HEK293 (cell line): ENCODE measurements around the gene CCDC28B.

ENCODE experiments used
- CTCF ChIA-PET: fragments of 350-600 bp; formaldehyde crosslinking; extraction: SDS; loops from one replicate; lab custom pipeline; 2021; ENCODE audit warnings: antibody characterized with exemption; lab: Yijun Ruan, JAX
- POLR2A ChIA-PET: fragments of 300-600 bp; formaldehyde crosslinking; extraction: SDS; loops from one replicate; lab custom pipeline; 2020; ENCODE audit warnings: antibody characterized with exemption, inconsistent platforms; lab: Yijun Ruan, JAX
- H3K27ac ChIP-seq: fragments of 200-500 bp; sonication (Bioruptor generic); 2 replicates; pipeline ENCODE4 v1.5.1; 2014; ENCODE audit warnings: low read depth, low read length, control low read depth, inconsistent platforms; ENCODE audit errors: extremely low read depth
- H3K36me3 ChIP-seq, 2 experiments: fragments of 200-500 bp in 1 of 2; sonication (Bioruptor generic) in 1 of 2; 1 replicate in 1 of 2; 2 replicates in 1 of 2; pipeline ENCODE4 v1.5.1; 2014 to 2017; ENCODE audit warnings: inconsistent platforms in 2 of 2, low read length in 2 of 2; ENCODE audit not compliant: control insufficient read depth in 2 of 2, insufficient read depth in 1 of 2
- H3K4me1 ChIP-seq: fragments of 200-500 bp; sonication (Bioruptor generic); 2 replicates; pipeline ENCODE4 v1.5.1; 2014; ENCODE audit warnings: mild to moderate bottlenecking, low read length, inconsistent platforms; ENCODE audit not compliant: control insufficient read depth, insufficient read depth
- H3K4me3 ChIP-seq: 2 replicates; pipeline ENCODE4 v1.5.1; 2011; ENCODE audit warnings: low read depth, mild to moderate bottlenecking, control low read depth, low read length, moderate library complexity
- H3K9me3 ChIP-seq: fragments of 200-500 bp; sonication (Bioruptor generic); 2 replicates; pipeline ENCODE4 v1.5.1; 2014; ENCODE audit warnings: low read depth, low read length, inconsistent platforms; ENCODE audit not compliant: control insufficient read depth, insufficient read depth
- HIC1 ChIP-seq: fragments of 450-650 bp; formaldehyde crosslinking; IDR thresholded peaks from 2 replicates; pipeline ENCODE4 v1.5.1; 2016; ENCODE audit warnings: missing biosample characterization, missing genetic modification characterization
- KLF1 ChIP-seq: fragments of 450-650 bp; formaldehyde crosslinking; IDR thresholded peaks from 2 replicates; pipeline ENCODE4 v1.5.1; 2016; ENCODE audit warnings: missing biosample characterization, missing genetic modification characterization
- PRDM2 ChIP-seq: fragments of 450-650 bp; formaldehyde crosslinking; IDR thresholded peaks from 2 replicates; pipeline ENCODE4 v1.5.1; 2016; ENCODE audit warnings: missing biosample characterization, missing genetic modification characterization, borderline replicate concordance
- TSHZ1 ChIP-seq: fragments of 450-650 bp; formaldehyde crosslinking; IDR thresholded peaks from 2 replicates; pipeline ENCODE4 v1.5.1; 2016; ENCODE audit warnings: missing biosample characterization, missing genetic modification characterization, borderline replicate concordance
- YY1 ChIP-seq: fragments of 450-650 bp; formaldehyde crosslinking; IDR thresholded peaks from 2 replicates; pipeline ENCODE4 v1.5.1; 2018; ENCODE audit warnings: missing biosample characterization, missing genetic modification characterization
- ZNF148 ChIP-seq: fragments of 450-650 bp; formaldehyde crosslinking; IDR thresholded peaks from 2 replicates; pipeline ENCODE4 v1.5.0; 2017; ENCODE audit warnings: missing biosample characterization, missing genetic modification characterization, borderline replicate concordance
- ZNF311 ChIP-seq: fragments of 450-650 bp; formaldehyde crosslinking; IDR thresholded peaks from 2 replicates; pipeline ENCODE4 v1.5.1; 2017; ENCODE audit warnings: missing biosample characterization, missing genetic modification characterization, borderline replicate concordance
- ZNF324 ChIP-seq: fragments of 450-650 bp; formaldehyde crosslinking; IDR thresholded peaks from 2 replicates; pipeline ENCODE4 v1.5.1; 2016; ENCODE audit warnings: missing biosample characterization, missing genetic modification characterization
- ZNF362 ChIP-seq: fragments of 450-650 bp; formaldehyde crosslinking; IDR thresholded peaks from 2 replicates; pipeline ENCODE4 v1.5.1; 2016; ENCODE audit warnings: missing biosample characterization, missing genetic modification characterization
- ZNF394 ChIP-seq: fragments of 450-650 bp; formaldehyde crosslinking; IDR thresholded peaks from 2 replicates; pipeline ENCODE4 v1.5.1; 2016; ENCODE audit warnings: missing biosample characterization, missing genetic modification characterization, mild to moderate bottlenecking, moderate library complexity, borderline replicate concordance
- ZNF621 ChIP-seq: fragments of 450-650 bp; formaldehyde crosslinking; IDR thresholded peaks from 2 replicates; pipeline ENCODE4 v1.5.1; 2017; ENCODE audit warnings: missing biosample characterization, missing genetic modification characterization
- ZNF701 ChIP-seq: fragments of 450-650 bp; formaldehyde crosslinking; IDR thresholded peaks from 2 replicates; pipeline ENCODE4 v1.5.1; 2016; ENCODE audit warnings: missing biosample characterization, missing genetic modification characterization
- ZXDB ChIP-seq: fragments of 450-650 bp; formaldehyde crosslinking; IDR thresholded peaks from 2 replicates; pipeline ENCODE4 v1.5.1; 2016; ENCODE audit warnings: missing biosample characterization, missing genetic modification characterization

Gene CCDC28B

GRCh38 chr1:32182060-32182459, 18.3 kb upstream of the CCDC28B start:
- Histone ChIP-seq H3K27ac (no peak overlapping the region), H3K4me3 (no peak overlapping the region), H3K9me3 (no peaks in the 10 kb centered on the region), H3K4me1 (peaks cover 6% of the 10 kb centered on the region; the same call in 1 of the 2 replicates), H3K36me3 (peaks cover 39 to 59% of the 10 kb centered on the region in 2 experiments)
- POLR2A ChIA-PET = interaction anchor here (0.6 to 0.9 kb wide), 6 partner anchors 15 to 199 kb away, joined by 3 to 5 read pairs (median 4); partner anchors contain the start of gene IQCC
- TF ChIP-seq ZNF362 (tag by site-specific recombination) = peak; percentile 42; the same call in 1 of the 2 replicates
- no peak for TF ChIP-seq ZNF148 (tag by site-specific recombination)
- peak; percentile 73 for TF ChIP-seq KLF1 (tag by site-specific recombination)
- no peak for TF ChIP-seq ZXDB (tag by site-specific recombination)
- TF ChIP-seq ZNF324 = no peak
- TF ChIP-seq PRDM2 = no peak
- no peak for TF ChIP-seq HIC1
- TF ChIP-seq ZNF621 (tag by site-specific recombination) = no peak
- TF ChIP-seq ZNF311 (tag by site-specific recombination) = no peak
- TF ChIP-seq ZNF394 = no peak
- TF ChIP-seq ZNF701 (tag by site-specific recombination) = no peak
- TF ChIP-seq TSHZ1 = no peak
- no peak for TF ChIP-seq YY1 (tag by site-specific recombination)
- CTCF ChIA-PET = interaction anchor here (0.6 to 0.7 kb wide), 2 partner anchors 65 to 74 kb away, joined by 3 read pairs; partner anchors contain the start of gene KPNA6
